Suprapubic skin (tissue), 3 donors: ENCODE measurements around the gene PIPOX.

Experiments
- EP300 ChIP-seq: sonication (generic); formaldehyde crosslinking; IDR thresholded peaks from one replicate; pipeline ENCODE4 v1.6.1; 2017; ENCODE audit warnings: antibody characterized with exemption
- POLR2A ChIP-seq, 2 donors: fragments of 450-650 bp; IDR thresholded peaks; one replicate each; pipeline ENCODE4 v1.6.1; 2017; ENCODE audit warnings: antibody characterized with exemption in 2 of 2, mild to moderate bottlenecking in 2 of 2, moderate library complexity in 2 of 2
- TF ChIP-seq, protein P1 (sequence below), 2 donors: fragments of 200-600 bp in 1 of 2; fragments of 450-650 bp in 1 of 2; sonication (generic) in 1 of 2; IDR thresholded peaks; one replicate each; pipeline ENCODE4 v1.5.1; 2016 to 2019; ENCODE audit warnings: antibody characterized with exemption in 2 of 2, mild to moderate bottlenecking in 1 of 2, moderate library complexity in 1 of 2

DNA sequence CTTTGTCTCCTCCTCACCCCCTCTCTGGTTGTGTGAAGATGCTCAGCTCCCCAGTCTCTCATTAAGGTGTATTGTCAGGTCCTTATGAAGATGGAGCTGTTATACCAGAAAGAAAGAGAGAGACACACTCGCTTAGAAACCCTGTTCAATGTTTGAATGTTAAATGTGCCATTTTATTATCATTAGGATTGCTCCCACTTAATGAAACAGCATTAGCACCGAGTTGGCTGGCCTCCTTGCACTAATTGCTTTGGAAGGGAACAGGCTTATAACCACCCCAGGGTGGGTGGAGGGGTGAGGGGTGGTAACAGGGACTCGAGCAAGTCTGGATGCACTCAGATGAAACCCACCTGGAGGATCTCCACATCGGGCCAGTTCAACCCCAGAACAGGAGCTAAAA lies 14.4 kb downstream of the PIPOX start:
- TF ChIP-seq, protein P1, sequence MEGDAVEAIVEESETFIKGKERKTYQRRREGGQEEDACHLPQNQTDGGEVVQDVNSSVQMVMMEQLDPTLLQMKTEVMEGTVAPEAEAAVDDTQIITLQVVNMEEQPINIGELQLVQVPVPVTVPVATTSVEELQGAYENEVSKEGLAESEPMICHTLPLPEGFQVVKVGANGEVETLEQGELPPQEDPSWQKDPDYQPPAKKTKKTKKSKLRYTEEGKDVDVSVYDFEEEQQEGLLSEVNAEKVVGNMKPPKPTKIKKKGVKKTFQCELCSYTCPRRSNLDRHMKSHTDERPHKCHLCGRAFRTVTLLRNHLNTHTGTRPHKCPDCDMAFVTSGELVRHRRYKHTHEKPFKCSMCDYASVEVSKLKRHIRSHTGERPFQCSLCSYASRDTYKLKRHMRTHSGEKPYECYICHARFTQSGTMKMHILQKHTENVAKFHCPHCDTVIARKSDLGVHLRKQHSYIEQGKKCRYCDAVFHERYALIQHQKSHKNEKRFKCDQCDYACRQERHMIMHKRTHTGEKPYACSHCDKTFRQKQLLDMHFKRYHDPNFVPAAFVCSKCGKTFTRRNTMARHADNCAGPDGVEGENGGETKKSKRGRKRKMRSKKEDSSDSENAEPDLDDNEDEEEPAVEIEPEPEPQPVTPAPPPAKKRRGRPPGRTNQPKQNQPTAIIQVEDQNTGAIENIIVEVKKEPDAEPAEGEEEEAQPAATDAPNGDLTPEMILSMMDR (IDR thresholded peaks at IDR 0.05) = no peak
- no peak for TF ChIP-seq POLR2A (IDR thresholded peaks at IDR 0.05)
- TF ChIP-seq EP300 = no peak
